ENCODE data around the gene COBL.
"Not testable (repeated sequence)": the region's sequence is repeated elsewhere in the genome, so short reads cannot be mapped to it uniquely, and the experiment has no call there.

Gene COBL

DNA sequence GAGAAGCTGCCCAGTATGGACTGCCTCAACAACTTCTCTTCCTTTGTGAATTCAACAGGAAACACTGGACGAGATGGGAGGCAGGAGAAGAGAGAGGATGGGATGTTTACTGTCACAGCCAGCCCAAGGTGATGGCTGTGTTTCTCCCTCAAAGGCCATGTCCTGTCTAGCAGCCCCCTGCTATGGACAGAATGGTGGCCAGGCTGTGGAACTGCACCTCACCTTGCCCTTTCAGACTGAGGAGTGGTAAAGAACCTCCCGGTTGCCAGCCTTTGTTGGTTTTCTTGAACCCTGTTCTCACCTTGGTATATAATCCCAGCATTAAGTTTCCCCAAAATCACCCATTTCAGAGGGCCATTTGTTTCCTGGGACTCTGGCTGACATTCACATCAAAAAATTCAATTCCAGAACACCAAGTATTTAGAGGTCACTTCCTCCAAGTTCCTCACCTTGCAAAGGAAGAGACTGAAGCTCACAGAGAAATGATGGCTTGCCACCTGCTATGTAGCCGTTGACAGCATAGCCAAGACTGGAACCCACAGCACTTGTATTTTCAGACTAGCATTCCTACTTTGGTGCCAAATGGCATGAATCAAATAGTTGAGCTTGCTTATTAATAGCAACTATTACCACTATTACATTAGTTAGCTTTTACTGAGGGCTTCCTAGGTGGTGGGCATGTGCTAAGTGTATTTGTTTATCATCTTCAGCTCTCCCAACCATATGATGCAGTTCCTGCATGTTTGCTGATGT lies 309.9 kb downstream of the COBL start:
- H3K9me3 ChIP-seq (ENCODE audit: control insufficient read depth, insufficient read depth, low read length): no peaks in the 10 kb centered on the region
- no peak for DNase-seq (ENCODE audit: low read depth, low spot score)
- H3K36me3 ChIP-seq (ENCODE audit: control insufficient read depth, insufficient read depth, low read length): no peaks in the 10 kb centered on the region

DNA sequence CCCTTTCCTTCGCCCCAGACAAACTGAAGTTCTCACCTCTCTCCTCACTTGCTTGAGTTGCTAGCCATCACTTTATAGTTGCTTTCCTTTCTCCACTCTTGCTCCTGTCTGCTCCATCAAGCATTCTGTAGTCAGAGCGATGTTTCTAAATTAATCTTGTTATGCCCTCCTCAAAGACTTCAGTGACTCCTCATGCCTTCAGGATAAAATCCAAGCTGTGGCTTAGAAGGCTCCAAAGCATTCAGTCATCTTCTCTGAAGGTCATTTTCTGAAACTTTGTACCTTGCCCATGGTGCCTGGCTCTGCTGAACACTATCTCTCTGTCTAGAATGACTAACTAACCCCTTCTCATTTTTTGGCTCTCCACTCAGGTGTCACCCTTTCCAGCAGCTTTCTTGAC lies 311.5 kb downstream of the COBL start:
- Histone ChIP-seq H3K27me3 (ENCODE audit: control insufficient read depth, insufficient read depth, low read length) (no peaks in the 10 kb centered on the region), H3K36me3 (ENCODE audit: control insufficient read depth, insufficient read depth, low read length) (no peaks in the 10 kb centered on the region), H3K9me3 (ENCODE audit: control insufficient read depth, insufficient read depth, low read length) (no peaks in the 10 kb centered on the region), H3K4me1 (ENCODE audit: control insufficient read depth, insufficient read depth, low read length) (no peaks in the 10 kb centered on the region), H3K27ac (ENCODE audit: low read length) (no peak overlapping the region), H3K4me3 (ENCODE audit: low read length) (no peak overlapping the region)
- DNase-seq (ENCODE audit: low read depth, low spot score): no peak
- no CpG with 5 or more reads among the region's 2 CpGs for WGBS (ENCODE audit: insufficient coverage, insufficient read length)

More for the DNA sequence above, 309.9 kb downstream of the COBL start:
- H3K4me1 ChIP-seq (ENCODE audit: control insufficient read depth, insufficient read depth, low read length): no peaks in the 10 kb centered on the region
- no CpG with 5 or more reads among the region's 3 CpGs for WGBS (ENCODE audit: insufficient coverage, insufficient read length)
- H3K4me3 ChIP-seq (ENCODE audit: low read length): no peak overlapping the region
- H3K27ac ChIP-seq (ENCODE audit: low read length): no peak overlapping the region
- no peaks in the 10 kb centered on the region for H3K27me3 ChIP-seq (ENCODE audit: control insufficient read depth, insufficient read depth, low read length)

DNA sequence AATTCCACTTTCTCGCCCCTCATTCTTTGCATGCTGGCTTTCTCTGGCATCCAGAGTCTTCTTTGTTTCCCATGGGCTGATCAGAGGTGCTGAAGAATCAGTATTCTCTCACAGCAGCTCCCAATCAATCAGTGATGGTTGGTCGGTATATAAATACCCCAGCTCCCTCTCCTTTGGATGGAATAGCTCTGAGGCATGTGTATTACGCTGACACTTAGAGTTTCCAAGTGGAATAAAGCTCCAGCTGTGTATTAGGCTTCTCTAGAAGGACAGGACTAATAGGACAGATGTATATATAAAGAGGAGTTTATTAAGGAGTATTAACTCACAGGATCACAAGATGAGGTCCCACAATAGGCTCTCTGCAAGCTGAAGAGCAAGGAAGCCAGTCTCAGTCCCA lies 315.7 kb downstream of the COBL start:
- Histone ChIP-seq H3K27ac (ENCODE audit: low read length) (no peak overlapping the region), H3K4me1 (ENCODE audit: control insufficient read depth, insufficient read depth, low read length) (no peaks in the 10 kb centered on the region), H3K36me3 (ENCODE audit: control insufficient read depth, insufficient read depth, low read length) (no peaks in the 10 kb centered on the region), H3K4me3 (ENCODE audit: low read length) (no peak overlapping the region), H3K27me3 (ENCODE audit: control insufficient read depth, insufficient read depth, low read length) (no peaks in the 10 kb centered on the region), H3K9me3 (ENCODE audit: control insufficient read depth, insufficient read depth, low read length) (no peaks in the 10 kb centered on the region)
- no CpG with 5 or more reads among the region's 3 CpGs for WGBS (ENCODE audit: insufficient coverage, insufficient read length)
- no peak for DNase-seq (ENCODE audit: low read depth, low spot score)

DNA sequence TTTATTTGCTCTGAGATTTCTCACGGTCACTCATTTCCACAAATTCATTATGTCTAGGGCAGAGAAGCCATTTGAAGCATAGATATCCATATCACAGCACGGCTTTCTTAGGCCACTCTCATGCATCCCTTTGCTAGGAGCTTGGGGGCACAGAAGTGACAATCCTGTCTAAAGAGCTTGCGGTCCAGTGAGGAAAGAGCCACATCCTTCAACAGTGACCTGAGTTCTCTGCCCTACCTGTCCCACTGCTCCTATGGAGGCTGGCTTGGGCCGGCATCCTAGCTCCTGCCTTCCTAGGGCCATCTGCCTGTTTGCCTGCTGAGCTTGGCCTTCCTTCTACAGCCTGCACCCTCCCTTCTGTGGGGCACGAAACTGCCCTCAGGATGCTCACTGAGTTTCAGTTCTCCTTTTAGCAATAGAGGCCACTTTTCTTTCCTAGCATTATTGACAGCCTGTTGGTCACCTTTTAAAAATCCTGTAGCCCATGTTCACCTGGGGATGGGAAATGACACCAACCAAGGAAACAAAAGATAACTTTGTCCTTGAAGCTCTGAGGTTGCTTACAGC lies 321.8 kb downstream of the COBL start:
- no CpG with 5 or more reads among the region's 5 CpGs for WGBS (ENCODE audit: insufficient coverage, insufficient read length)
- Histone ChIP-seq H3K36me3 (ENCODE audit: control insufficient read depth, insufficient read depth, low read length) (no peaks in the 10 kb centered on the region), H3K9me3 (ENCODE audit: control insufficient read depth, insufficient read depth, low read length) (no peaks in the 10 kb centered on the region), H3K4me3 (ENCODE audit: low read length) (no peak overlapping the region), H3K4me1 (ENCODE audit: control insufficient read depth, insufficient read depth, low read length) (peaks cover 2% of the 10 kb centered on the region; the same call in 1 of the 2 replicates), H3K27me3 (ENCODE audit: control insufficient read depth, insufficient read depth, low read length) (no peaks in the 10 kb centered on the region), H3K27ac (ENCODE audit: low read length) (no peak overlapping the region)
- DNase-seq (ENCODE audit: low read depth, low spot score): no peak

DNA sequence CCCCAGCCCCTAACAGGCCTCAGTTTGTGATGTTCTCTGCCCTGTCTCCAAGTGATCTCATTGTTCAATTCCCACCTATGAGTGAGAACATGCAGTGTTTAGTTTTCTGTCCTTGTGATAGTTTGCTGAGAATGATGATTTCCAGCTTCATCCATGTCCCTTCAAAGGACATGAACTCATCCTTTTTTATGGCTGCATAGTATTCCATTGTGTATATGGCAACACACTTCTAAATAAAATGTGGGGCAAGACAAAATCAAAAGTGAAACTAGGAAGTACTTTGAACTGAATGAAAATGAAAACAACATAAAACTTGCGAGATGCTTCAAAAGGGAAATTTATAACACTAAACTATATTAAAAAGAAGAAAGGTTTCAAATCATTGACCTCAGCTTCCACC lies 326.4 kb downstream of the COBL start:
- H3K36me3 ChIP-seq (ENCODE audit: control insufficient read depth, insufficient read depth, low read length); H3K27ac ChIP-seq (ENCODE audit: low read length); H3K4me3 ChIP-seq (ENCODE audit: low read length); H3K27me3 ChIP-seq (ENCODE audit: control insufficient read depth, insufficient read depth, low read length); H3K4me1 ChIP-seq (ENCODE audit: control insufficient read depth, insufficient read depth, low read length); DNase-seq (ENCODE audit: low read depth, low spot score); H3K9me3 ChIP-seq (ENCODE audit: control insufficient read depth, insufficient read depth, low read length): not testable (repeated sequence)
- no CpG with 5 or more reads among the region's 1 CpG for WGBS (ENCODE audit: insufficient coverage, insufficient read length)

DNA sequence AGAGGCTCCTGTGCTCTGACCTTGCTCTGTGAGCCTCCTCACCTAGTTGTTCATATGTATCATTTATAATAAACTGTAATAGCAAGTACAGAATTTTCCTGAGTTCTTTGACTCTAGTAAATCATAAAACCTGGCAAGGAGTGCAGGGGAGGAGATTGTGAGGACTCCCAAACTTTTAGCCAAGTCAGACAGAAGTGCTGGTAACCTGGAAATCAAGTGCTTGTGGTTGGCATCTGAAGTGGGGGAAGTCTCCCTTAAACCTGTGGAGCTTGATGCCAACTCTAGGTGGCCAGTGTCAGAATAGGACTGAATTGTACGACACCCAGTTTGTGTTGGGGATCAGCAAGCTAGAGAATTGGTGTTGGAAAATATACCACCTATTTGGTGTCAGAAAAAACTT lies 327.6 kb downstream of the COBL start:
- H3K27ac ChIP-seq (ENCODE audit: low read length): no peak overlapping the region
- WGBS (ENCODE audit: insufficient coverage, insufficient read length): no CpG with 5 or more reads among the region's 1 CpG
- H3K27me3 ChIP-seq (ENCODE audit: control insufficient read depth, insufficient read depth, low read length): no peaks in the 10 kb centered on the region
- H3K9me3 ChIP-seq (ENCODE audit: control insufficient read depth, insufficient read depth, low read length): no peaks in the 10 kb centered on the region
- H3K4me1 ChIP-seq (ENCODE audit: control insufficient read depth, insufficient read depth, low read length): peaks cover 3% of the 10 kb centered on the region; the same call in 1 of the 2 replicates
- DNase-seq (ENCODE audit: low read depth, low spot score): no peak
- no peak overlapping the region for H3K4me3 ChIP-seq (ENCODE audit: low read length)
- H3K36me3 ChIP-seq (ENCODE audit: control insufficient read depth, insufficient read depth, low read length): no peaks in the 10 kb centered on the region

DNA sequence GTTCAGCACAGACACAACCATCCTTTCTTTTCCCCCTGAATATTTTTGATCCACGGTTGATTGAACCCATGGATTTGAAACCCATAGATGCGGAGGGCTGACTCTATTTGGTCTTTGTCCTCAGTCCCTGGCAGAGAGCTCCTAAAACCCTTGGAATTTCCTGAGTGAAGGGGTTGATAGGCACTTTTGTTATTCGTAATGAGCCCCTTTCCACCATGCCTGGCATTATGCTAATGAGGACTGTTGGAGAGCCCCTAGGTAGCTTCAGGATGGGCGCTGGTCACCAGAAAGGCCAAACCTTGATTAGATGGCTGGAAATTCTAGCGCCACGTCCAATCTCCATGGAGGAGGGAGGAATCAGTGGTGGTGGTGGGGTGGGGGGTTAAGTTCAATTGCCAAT lies 328.1 kb downstream of the COBL start:
- no peak for DNase-seq (ENCODE audit: low read depth, low spot score)
- Histone ChIP-seq H3K9me3 (ENCODE audit: control insufficient read depth, insufficient read depth, low read length) (no peaks in the 10 kb centered on the region), H3K27ac (ENCODE audit: low read length) (no peak overlapping the region), H3K27me3 (ENCODE audit: control insufficient read depth, insufficient read depth, low read length) (no peaks in the 10 kb centered on the region), H3K4me3 (ENCODE audit: low read length) (no peak overlapping the region), H3K36me3 (ENCODE audit: control insufficient read depth, insufficient read depth, low read length) (no peaks in the 10 kb centered on the region), H3K4me1 (ENCODE audit: control insufficient read depth, insufficient read depth, low read length) (peaks cover 3% of the 10 kb centered on the region; the same call in 1 of the 2 replicates)
- WGBS (ENCODE audit: insufficient coverage, insufficient read length): no CpG with 5 or more reads among the region's 6 CpGs

DNA sequence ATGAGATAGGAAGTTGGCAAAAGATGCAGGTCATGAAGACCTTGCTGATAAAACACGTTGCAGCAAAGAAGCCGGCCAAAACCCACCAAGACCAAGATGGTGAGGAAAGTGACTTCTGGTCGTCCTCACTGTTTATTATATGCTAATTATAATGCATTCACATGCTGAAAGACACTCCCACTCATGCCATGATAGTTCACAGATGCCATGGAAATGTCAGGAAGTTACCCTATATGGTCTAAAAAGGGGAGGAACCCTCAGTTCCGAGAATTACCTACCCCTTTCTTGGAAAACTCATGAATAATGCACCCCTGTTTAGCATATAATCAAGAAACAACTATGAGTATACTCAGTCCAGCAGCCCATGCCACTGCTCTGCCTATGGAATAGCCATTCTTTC lies 331.5 kb downstream of the COBL start:
- Histone ChIP-seq H3K4me1 (ENCODE audit: control insufficient read depth, insufficient read depth, low read length) (peaks cover 6% of the 10 kb centered on the region), H3K9me3 (ENCODE audit: control insufficient read depth, insufficient read depth, low read length) (no peaks in the 10 kb centered on the region), H3K36me3 (ENCODE audit: control insufficient read depth, insufficient read depth, low read length) (no peaks in the 10 kb centered on the region), H3K27ac (ENCODE audit: low read length) (no peak overlapping the region), H3K4me3 (ENCODE audit: low read length) (no peak overlapping the region), H3K27me3 (ENCODE audit: control insufficient read depth, insufficient read depth, low read length) (no peaks in the 10 kb centered on the region)
- no CpG with 5 or more reads among the region's 4 CpGs for WGBS (ENCODE audit: insufficient coverage, insufficient read length)
- no peak for DNase-seq (ENCODE audit: low read depth, low spot score)

DNA sequence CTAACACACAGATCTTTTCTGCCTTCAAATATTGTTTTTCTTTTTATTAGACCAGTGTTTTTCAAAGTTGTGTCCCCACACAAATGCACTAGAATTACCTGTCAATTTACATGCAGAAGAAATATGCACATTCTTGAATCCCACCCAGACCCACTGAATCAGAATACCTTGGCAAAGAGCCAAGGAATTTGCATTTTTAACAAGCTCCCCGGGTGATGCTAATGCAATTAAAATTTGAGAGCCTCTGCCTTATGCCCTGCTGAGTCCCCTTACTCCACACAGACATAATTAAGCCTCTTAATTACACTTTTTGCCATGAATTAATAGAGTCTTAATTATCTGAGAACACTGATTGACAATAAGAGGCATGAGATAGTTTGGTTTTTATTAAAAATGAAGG lies 332.8 kb downstream of the COBL start:
- no peak overlapping the region for H3K4me3 ChIP-seq (ENCODE audit: low read length)
- no peaks in the 10 kb centered on the region for H3K27me3 ChIP-seq (ENCODE audit: control insufficient read depth, insufficient read depth, low read length)
- H3K27ac ChIP-seq (ENCODE audit: low read length): no peak overlapping the region
- DNase-seq (ENCODE audit: low read depth, low spot score): no peak
- no CpG with 5 or more reads among the region's 1 CpG for WGBS (ENCODE audit: insufficient coverage, insufficient read length)
- peaks cover 6% of the 10 kb centered on the region for H3K4me1 ChIP-seq (ENCODE audit: control insufficient read depth, insufficient read depth, low read length)
- no peaks in the 10 kb centered on the region for H3K9me3 ChIP-seq (ENCODE audit: control insufficient read depth, insufficient read depth, low read length)
- H3K36me3 ChIP-seq (ENCODE audit: control insufficient read depth, insufficient read depth, low read length): no peaks in the 10 kb centered on the region

DNA sequence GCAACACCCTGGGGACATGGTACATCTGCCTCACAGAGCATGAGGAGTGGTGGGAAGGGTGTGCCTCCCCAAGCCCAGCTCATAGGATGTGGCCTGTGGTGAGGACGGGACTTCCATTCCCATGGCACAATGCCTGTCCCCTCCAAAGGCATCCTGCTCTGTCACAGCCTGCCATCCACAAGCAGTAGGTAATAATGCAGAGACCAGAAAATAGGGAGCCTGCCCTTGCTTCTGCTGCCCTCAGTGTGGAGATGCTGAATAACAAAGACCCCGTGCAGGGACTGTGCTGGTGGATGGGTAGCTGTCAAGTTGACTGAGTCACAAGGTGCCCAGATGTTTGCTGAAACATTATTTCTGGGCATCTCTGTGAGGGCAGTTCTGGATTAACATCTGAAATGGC lies 334.0 kb downstream of the COBL start:
- Histone ChIP-seq H3K27me3 (ENCODE audit: control insufficient read depth, insufficient read depth, low read length) (no peaks in the 10 kb centered on the region), H3K9me3 (ENCODE audit: control insufficient read depth, insufficient read depth, low read length) (no peaks in the 10 kb centered on the region), H3K4me1 (ENCODE audit: control insufficient read depth, insufficient read depth, low read length) (peaks cover 3% of the 10 kb centered on the region), H3K27ac (ENCODE audit: low read length) (no peak overlapping the region), H3K4me3 (ENCODE audit: low read length) (no peak overlapping the region), H3K36me3 (ENCODE audit: control insufficient read depth, insufficient read depth, low read length) (no peaks in the 10 kb centered on the region)
- no CpG with 5 or more reads among the region's 2 CpGs for WGBS (ENCODE audit: insufficient coverage, insufficient read length)
- DNase-seq (ENCODE audit: low read depth, low spot score): no peak

DNA sequence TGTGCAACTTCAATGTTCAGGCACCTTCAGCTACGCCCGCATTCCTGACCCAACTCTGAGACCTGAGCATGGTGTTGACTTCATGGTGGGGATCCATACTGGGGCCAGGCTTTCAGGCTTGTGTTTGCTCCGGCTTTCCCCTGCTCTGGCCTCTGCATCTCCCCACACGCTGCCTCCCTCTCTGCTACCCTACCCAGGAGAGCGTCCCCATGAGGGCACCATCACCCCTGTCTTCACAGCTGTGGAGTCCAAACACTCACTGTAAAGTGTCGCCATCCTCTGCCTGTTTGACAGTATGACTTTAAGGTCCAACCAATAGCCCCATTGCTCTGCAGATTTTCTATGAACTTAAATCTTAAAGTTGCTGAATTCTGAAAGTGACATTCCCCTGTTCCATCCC lies 334.9 kb downstream of the COBL start:
- Histone ChIP-seq H3K9me3 (ENCODE audit: control insufficient read depth, insufficient read depth, low read length) (no peaks in the 10 kb centered on the region), H3K4me1 (ENCODE audit: control insufficient read depth, insufficient read depth, low read length) (peaks cover 3% of the 10 kb centered on the region), H3K36me3 (ENCODE audit: control insufficient read depth, insufficient read depth, low read length) (no peaks in the 10 kb centered on the region), H3K4me3 (ENCODE audit: low read length) (no peak overlapping the region), H3K27ac (ENCODE audit: low read length) (no peak overlapping the region), H3K27me3 (ENCODE audit: control insufficient read depth, insufficient read depth, low read length) (no peaks in the 10 kb centered on the region)
- DNase-seq (ENCODE audit: low read depth, low spot score): no peak
- WGBS (ENCODE audit: insufficient coverage, insufficient read length): no CpG with 5 or more reads among the region's 6 CpGs
